ENCODE results near the gene PPP1R13B. TPM values are rescaled to one million over a fixed set of nuclear protein-coding genes. Genes with fewer than 3 reads are reported as not detected.

PPP1R13B gene
- total RNA-seq, 1 experiment from 2014 or later = 17.8 TPM

- ChIA-PET RAD21 (ENCODE audit: low non-redundant PET in 1 of 2, low total read pairs in 2 of 2, uncharacterized antibody in 2 of 2, unreplicated experiment in 2 of 2) (no interaction called here), CTCF (no interaction called here), POLR2A (no interaction called here)
- Histone ChIP-seq H3K9ac (ENCODE audit: low read length) (no peak overlapping the region), H3K4me1 (ENCODE audit: control insufficient read depth in 1 of 2, insufficient read depth in 2 of 2, low read length in 2 of 2) (peaks cover 0 to 8% of the 10 kb centered on the region in 2 experiments; a peak in 2 of 4 replicates), H3K27ac (ENCODE audit: low read depth, low read length) (no peak overlapping the region), H3K9me3 (ENCODE audit: control insufficient read depth in 1 of 2, insufficient read depth in 1 of 2, low read depth in 1 of 2, low read length in 2 of 2) (no peaks in the 10 kb centered on the region), H3K36me3 (ENCODE audit: control insufficient read depth in 1 of 2, insufficient read depth in 2 of 2, low read length in 2 of 2) (peaks cover 0 to 12% of the 10 kb centered on the region in 2 experiments; a peak in 2 of 4 replicates), H3K4me3 (replicated peaks in 1 of 2; ENCODE audit: low read depth in 1 of 2, low read length in 2 of 2) (no peak overlapping the region), H2AFZ (ENCODE audit: low read depth, low read length, poor library complexity, severe bottlenecking) (no peak overlapping the region), H3K79me2 (ENCODE audit: insufficient read depth, low read length) (peaks cover 20% of the 10 kb centered on the region; the same call in 1 of the 2 replicates), H3K9me2 (ENCODE audit: insufficient read depth) (no peaks in the 10 kb centered on the region), H3K27me3 (ENCODE audit: insufficient read depth, low read length) (no peaks in the 10 kb centered on the region), H4K20me1 (ENCODE audit: insufficient read depth) (no peaks in the 10 kb centered on the region), H3K4me2 (ENCODE audit: low read length) (no peak overlapping the region)
- intact Hi-C loops (cut with micrococcal nuclease) = no loop called here
- no TSS peak for BruUV-seq (replicated peaks)
- TF ChIP-seq MAX (IDR thresholded peaks at IDR 0.05) (no peak), CTCF (IDR thresholded peaks at IDR 0.05 in 2 of 3, conservative IDR thresholded peaks at IDR 0.05 in 1 of 3; ENCODE audit: borderline replicate concordance in 1 of 3, insufficient read depth in 1 of 3, low read depth in 2 of 3, low read length in 2 of 3) (no peak)
- DNase-seq (ENCODE audit: low read depth, low spot score) (no peak), ATAC-seq (no peak)
Observed at GRCh38 chr14:103727313-103727980, 119.9 kb downstream of the PPP1R13B start.

DNA sequence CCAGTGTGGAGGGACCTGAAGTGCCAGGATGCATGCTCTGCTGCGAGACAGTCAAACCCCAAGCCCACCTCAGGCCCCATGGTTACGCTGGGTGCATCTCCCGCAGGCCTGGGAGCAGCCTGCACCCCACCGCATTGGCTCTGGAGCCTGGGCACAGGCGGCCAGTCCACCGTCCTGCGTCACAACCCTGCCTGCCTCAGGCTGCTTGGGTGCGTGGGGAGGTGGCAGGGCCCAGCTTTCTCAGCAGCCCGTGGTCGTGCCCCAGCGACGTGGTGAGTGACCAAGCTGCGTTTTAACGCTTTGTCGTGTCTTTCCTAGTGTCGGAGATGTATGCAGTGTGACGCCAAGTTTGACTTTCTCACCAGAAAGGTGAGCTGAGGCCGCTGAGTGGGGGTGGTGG is 120.9 kb downstream of the PPP1R13B start:
- ChIA-PET CTCF (no interaction called here), RAD21 (ENCODE audit: low non-redundant PET in 1 of 2, low total read pairs in 2 of 2, uncharacterized antibody in 2 of 2, unreplicated experiment in 2 of 2) (no interaction called here), POLR2A (no interaction called here)
- BruUV-seq (replicated peaks) = no TSS peak
- no peak for ATAC-seq
- H3K79me2 ChIP-seq (ENCODE audit: insufficient read depth, low read length) = peaks cover 26% of the 10 kb centered on the region
- H3K4me1 ChIP-seq (ENCODE audit: control insufficient read depth in 1 of 2, insufficient read depth in 2 of 2, low read length in 2 of 2) = peaks cover 9 to 17% of the 10 kb centered on the region in 2 experiments
- H3K9me3 ChIP-seq (ENCODE audit: control insufficient read depth in 1 of 2, insufficient read depth in 1 of 2, low read depth in 1 of 2, low read length in 2 of 2) = no peaks in the 10 kb centered on the region
- peaks cover 0 to 9% of the 10 kb centered on the region in 2 experiments; a peak in 2 of 4 replicates for H3K36me3 ChIP-seq (ENCODE audit: control insufficient read depth in 1 of 2, insufficient read depth in 2 of 2, low read length in 2 of 2)
- H3K27me3 ChIP-seq (ENCODE audit: insufficient read depth, low read length) = no peaks in the 10 kb centered on the region
- no peaks in the 10 kb centered on the region for H4K20me1 ChIP-seq (ENCODE audit: insufficient read depth)
- H3K9me2 ChIP-seq (ENCODE audit: insufficient read depth) = no peaks in the 10 kb centered on the region
- intact Hi-C loops (cut with micrococcal nuclease) = no loop called here
- H3K9ac ChIP-seq (ENCODE audit: low read length) = no peak overlapping the region
- DNase-seq (ENCODE audit: low read depth, low spot score) = no peak
- no peak overlapping the region for H3K27ac ChIP-seq (ENCODE audit: low read depth, low read length)
- H2AFZ ChIP-seq (ENCODE audit: low read depth, low read length, poor library complexity, severe bottlenecking) = no peak overlapping the region
- no peak overlapping the region for H3K4me2 ChIP-seq (ENCODE audit: low read length)
- no peak overlapping the region for H3K4me3 ChIP-seq (replicated peaks in 1 of 2; ENCODE audit: low read depth in 1 of 2, low read length in 2 of 2)
- TF ChIP-seq MAX (IDR thresholded peaks at IDR 0.05) (no peak), EZH2 (IDR thresholded peaks at IDR 0.05) (no peak), SP1 (IDR thresholded peaks at IDR 0.05; ENCODE audit: low read depth) (no peak), JUND (IDR thresholded peaks at IDR 0.05) (no peak), SIN3A (IDR thresholded peaks at IDR 0.05; ENCODE audit: low read depth) (no peak), POLR2AphosphoS5 (IDR thresholded peaks at IDR 0.05; ENCODE audit: low read depth, low read length) (no peak), POLR2A (IDR thresholded peaks at IDR 0.05; ENCODE audit: borderline replicate concordance, extremely low read depth, insufficient read depth, insufficient read length) (no peak), ZBTB33 (IDR thresholded peaks at IDR 0.05; ENCODE audit: extremely low read depth, insufficient replicate concordance, low read length) (no peak), FOSL1 (IDR thresholded peaks at IDR 0.05; ENCODE audit: low read depth) (no peak), TCF7L2 (IDR thresholded peaks at IDR 0.05; ENCODE audit: borderline replicate concordance, extremely low read depth, insufficient read depth, insufficient read length) (no peak), ELF1 (IDR thresholded peaks at IDR 0.05; ENCODE audit: borderline replicate concordance, low read depth) (no peak), EGR1 (IDR thresholded peaks at IDR 0.05; ENCODE audit: low read depth) (no peak), RAD21 (IDR thresholded peaks at IDR 0.05; ENCODE audit: low read depth) (no peak), ATF3 (IDR thresholded peaks at IDR 0.05) (no peak)
